Sigmoid colon (tissue), 7 donors: ENCODE data around the gene NUB1. TPM values are rescaled to one million over a fixed set of nuclear protein-coding genes. Genes with fewer than 3 reads are reported as not detected.

Experiments used
- DNase-seq: peaks from one replicate; pipeline ENCODE4 v3.0.0-alpha.2; 2019
- H3K27ac ChIP-seq, 4 donors: fragments of 200-600 bp; sonication (generic); one replicate each; pipeline ENCODE4 v1.5.1; 2016 to 2019; ENCODE audit warnings: mild to moderate bottlenecking in 1 of 4
- H3K27me3 ChIP-seq, 3 donors: fragments of 200-600 bp; sonication (generic); one replicate each; pipeline ENCODE4 v1.5.1; 2019; ENCODE audit warnings: mild to moderate bottlenecking in 1 of 3
- H3K36me3 ChIP-seq, 4 donors: fragments of 200-600 bp; sonication (generic); one replicate each; pipeline ENCODE4 v1.5.1; 2016 to 2019
- H3K4me1 ChIP-seq, 4 donors: fragments of 200-600 bp; sonication (generic); one replicate each; pipeline ENCODE4 v1.5.1; 2017 to 2019
- H3K4me3 ChIP-seq, 4 donors: fragments of 200-600 bp; sonication (generic); one replicate each; pipeline ENCODE4 v1.5.1; 2017 to 2019; ENCODE audit warnings: mild to moderate bottlenecking in 2 of 4, moderate library complexity in 1 of 4
- H3K9me3 ChIP-seq, 4 donors: fragments of 200-600 bp in 3 of 4; sonication (generic) in 3 of 4; one replicate each; pipeline versions ENCODE4 v1.5.1 to v1.6.1; 2013 to 2019
- EP300 ChIP-seq, 4 donors: sonication (generic); formaldehyde crosslinking; IDR thresholded peaks; one replicate each; pipeline ENCODE4 v1.6.1; 2017; ENCODE audit warnings: antibody characterized with exemption in 4 of 4
- POLR2A ChIP-seq, 2 donors: fragments of 450-650 bp; IDR thresholded peaks; one replicate each; pipeline ENCODE4 v1.6.1; 2016; ENCODE audit warnings: antibody characterized with exemption in 2 of 2, mild to moderate bottlenecking in 2 of 2, moderate library complexity in 2 of 2
- POLR2AphosphoS5 ChIP-seq, 4 donors: sonication (generic); formaldehyde crosslinking; IDR thresholded peaks; one replicate each; pipeline ENCODE4 v1.6.1; 2017; ENCODE audit warnings: antibody characterized with exemption in 4 of 4
- WGBS, 2 donors: extraction: QIAGEN DNeasy Blood & Tissue Kit; methylation state at CpG; one replicate each; pipeline ENCODE4 v1.1.7; 2013; 5-methylcytosine and 5-hydroxymethylcytosine counted together
- intact Hi-C: fragments of 100-400 bp; cut with DNase I; formaldehyde crosslinking; loops from one replicate; pipeline ENCODE4 v1.15.1; 2023
- polyA plus RNA-seq, 3 donors: library from polyadenylated mRNA; stranded (reverse); fragments of 200-250 nt; gene quantifications; one replicate each; pipeline ENCODE4 v1.2.3, GENCODE V29; 2013
- total RNA-seq, 4 donors: library from RNA; depleted of rRNA; stranded (reverse); fragments of >200 nt; gene quantifications; one replicate each; pipeline ENCODE4 v1.1.0, GENCODE V29; 2016
- TF ChIP-seq, protein P1 (sequence below), 4 experiments: fragments of 450-650 bp in 3 of 4; fragments of 200-600 bp in 1 of 4; IDR thresholded peaks; one replicate each; pipeline ENCODE4 v1.5.1; 2016 to 2019; ENCODE audit warnings: antibody characterized with exemption in 4 of 4, mild to moderate bottlenecking in 3 of 4, moderate library complexity in 2 of 4
- donor health status: healthy with polysubstance abuse.
- donor health status: Bipolar disorder and iron deficiency.
- donor health status: healthy.

NUB1 gene
- total and polyA plus RNA-seq, 7 donors = 36.6 to 73.8 (median 50.1) TPM

DNA sequence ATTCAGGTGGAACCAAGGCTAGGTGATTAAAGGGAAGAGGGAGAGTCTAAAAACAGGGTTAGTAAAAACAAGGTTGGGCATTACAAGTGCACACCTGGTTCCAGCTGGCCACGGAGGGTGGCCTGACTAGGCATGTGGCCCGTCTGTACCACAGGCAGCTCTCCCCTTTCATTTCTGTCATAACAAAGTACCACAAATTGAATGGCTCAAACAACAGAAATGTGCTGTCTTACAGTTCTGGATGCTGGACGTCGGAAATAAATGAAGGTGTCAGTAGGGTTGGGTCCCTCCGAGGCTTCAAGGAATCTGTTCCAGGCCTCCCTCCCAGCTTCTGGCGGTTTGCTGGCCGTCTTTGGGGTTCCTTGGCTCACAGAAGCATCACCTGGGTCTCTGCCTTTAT is 81.6 kb downstream of the NUB1 start:
- TF ChIP-seq EP300 (IDR thresholded peaks at IDR 0.05) (no peak), POLR2A (IDR thresholded peaks at IDR 0.05) (no peak), POLR2AphosphoS5 (IDR thresholded peaks at IDR 0.05) (no peak)
- TF ChIP-seq, protein P1, sequence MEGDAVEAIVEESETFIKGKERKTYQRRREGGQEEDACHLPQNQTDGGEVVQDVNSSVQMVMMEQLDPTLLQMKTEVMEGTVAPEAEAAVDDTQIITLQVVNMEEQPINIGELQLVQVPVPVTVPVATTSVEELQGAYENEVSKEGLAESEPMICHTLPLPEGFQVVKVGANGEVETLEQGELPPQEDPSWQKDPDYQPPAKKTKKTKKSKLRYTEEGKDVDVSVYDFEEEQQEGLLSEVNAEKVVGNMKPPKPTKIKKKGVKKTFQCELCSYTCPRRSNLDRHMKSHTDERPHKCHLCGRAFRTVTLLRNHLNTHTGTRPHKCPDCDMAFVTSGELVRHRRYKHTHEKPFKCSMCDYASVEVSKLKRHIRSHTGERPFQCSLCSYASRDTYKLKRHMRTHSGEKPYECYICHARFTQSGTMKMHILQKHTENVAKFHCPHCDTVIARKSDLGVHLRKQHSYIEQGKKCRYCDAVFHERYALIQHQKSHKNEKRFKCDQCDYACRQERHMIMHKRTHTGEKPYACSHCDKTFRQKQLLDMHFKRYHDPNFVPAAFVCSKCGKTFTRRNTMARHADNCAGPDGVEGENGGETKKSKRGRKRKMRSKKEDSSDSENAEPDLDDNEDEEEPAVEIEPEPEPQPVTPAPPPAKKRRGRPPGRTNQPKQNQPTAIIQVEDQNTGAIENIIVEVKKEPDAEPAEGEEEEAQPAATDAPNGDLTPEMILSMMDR (IDR thresholded peaks at IDR 0.05) = no peak
- intact Hi-C loops = no loop called here
- Histone ChIP-seq H3K27ac (no peak overlapping the region), H3K27me3 (no peaks in the 10 kb centered on the region), H3K4me1 (peaks cover 0 to 24% (median 20%) of the 10 kb centered on the region in 4 donors), H3K4me3 (no peak overlapping the region), H3K36me3 (no peaks in the 10 kb centered on the region), H3K9me3 (peaks cover 0 to 8% (median 2%) of the 10 kb centered on the region in 4 donors)
- no peak for DNase-seq
- 86 to 89% methylated on average over 7 of the region's 7 CpGs for WGBS, 2 donors

DNA sequence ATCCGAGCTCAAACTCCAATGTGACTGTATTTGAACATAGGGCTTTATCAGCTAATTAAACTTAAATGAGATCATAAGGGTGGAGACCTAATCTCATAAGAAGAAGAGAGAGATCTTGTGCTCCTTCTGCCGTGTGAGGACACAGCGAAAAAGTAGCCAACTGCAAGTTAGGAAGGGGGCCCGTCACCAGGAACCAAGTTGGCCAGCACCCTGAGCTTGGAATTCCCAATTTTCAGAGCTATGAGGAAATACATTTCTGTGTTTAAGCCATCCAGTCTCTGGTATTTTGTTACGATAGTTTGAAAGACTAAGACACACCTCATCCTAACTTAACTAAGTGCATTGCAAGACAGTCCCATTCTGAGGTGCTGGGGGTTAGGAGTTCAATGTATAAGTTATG is 82.3 kb downstream of the NUB1 start:
- WGBS, 2 donors = 77 to 86% methylated on average over 5 of the region's 5 CpGs
- TF ChIP-seq POLR2A (IDR thresholded peaks at IDR 0.05) = no peak
- DNase-seq = no peak
- Histone ChIP-seq H3K27me3 (no peaks in the 10 kb centered on the region), H3K4me3 (no peak overlapping the region), H3K4me1 (peaks cover 0 to 31% (median 24%) of the 10 kb centered on the region in 4 donors), H3K9me3 (peaks cover 0 to 8% (median 1%) of the 10 kb centered on the region in 4 donors), H3K27ac (no peak overlapping the region), H3K36me3 (no peaks in the 10 kb centered on the region)
- intact Hi-C loops = no loop called here

DNA sequence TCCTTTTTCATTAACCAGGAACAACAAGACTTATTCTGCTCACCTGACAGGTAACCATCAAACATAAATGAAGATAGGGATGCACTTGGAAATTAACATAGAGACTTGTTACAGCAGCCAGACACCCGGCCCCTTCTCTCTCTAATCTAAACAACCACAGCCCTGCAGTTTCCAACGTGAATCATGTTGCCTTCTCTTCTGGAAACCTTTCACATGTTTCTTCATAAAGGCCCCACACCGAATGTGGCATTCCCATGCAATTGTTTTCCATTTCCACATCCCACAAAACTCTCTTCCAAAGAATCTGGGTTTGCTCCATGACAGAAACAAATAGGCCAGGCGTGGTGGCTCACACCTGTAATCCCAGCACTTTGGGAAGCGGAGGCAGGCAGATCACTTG is 83.2 kb downstream of the NUB1 start:
- DNase-seq = no peak
- TF ChIP-seq POLR2A (IDR thresholded peaks at IDR 0.05) = no peak
- Histone ChIP-seq H3K9me3 (peaks cover 0 to 8% (median 1%) of the 10 kb centered on the region in 4 donors), H3K27ac (peak overlapping the region in 1 of 4 donors; percentile 69), H3K27me3 (no peaks in the 10 kb centered on the region), H3K4me3 (no peak overlapping the region), H3K4me1 (peaks cover 0 to 36% (median 28%) of the 10 kb centered on the region in 4 donors), H3K36me3 (no peaks in the 10 kb centered on the region)
- WGBS, 2 donors = 74 to 80% methylated on average over 5 of the region's 5 CpGs
- intact Hi-C loops = no loop called here

DNA sequence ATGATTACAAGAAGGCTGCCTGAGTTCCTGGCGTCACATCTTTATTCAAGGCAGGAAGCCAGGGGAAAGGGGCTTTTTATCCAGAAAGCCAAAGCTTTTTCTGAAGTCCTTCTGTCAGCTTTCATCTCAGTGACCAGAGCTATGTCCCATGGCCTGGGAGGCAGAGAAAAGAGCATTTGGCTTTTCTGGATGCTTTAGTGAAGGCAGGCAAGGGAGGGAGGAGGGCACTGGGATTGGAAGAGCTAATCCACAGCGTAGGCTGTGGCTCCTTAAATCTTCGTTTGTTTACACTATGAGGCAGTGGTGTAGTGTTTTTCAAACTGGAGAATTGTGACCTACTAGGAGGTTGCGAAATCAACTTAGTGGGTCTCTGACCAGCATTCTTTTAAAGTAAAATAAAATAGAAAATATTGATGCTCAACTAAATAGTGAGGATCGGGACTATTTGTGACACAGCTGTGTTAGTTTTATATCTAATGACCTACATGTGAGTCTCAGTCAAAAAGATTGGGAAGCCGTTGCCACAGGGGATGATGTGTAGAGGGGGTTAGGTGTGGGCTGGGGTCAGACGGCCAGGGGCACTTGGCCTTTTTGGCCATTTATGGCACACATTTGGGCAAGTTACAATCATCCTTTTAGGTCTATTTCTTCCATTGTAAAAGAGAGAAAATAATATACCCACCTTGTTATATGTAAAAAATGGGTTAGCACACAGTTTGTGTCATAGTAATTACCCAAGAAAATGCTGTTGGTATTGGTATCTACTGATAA is 84.2 kb downstream of the NUB1 start:
- intact Hi-C loops = no loop called here
- no peak overlapping the region for H3K4me3 ChIP-seq
- H3K4me1 ChIP-seq = peaks cover 0 to 38% (median 30%) of the 10 kb centered on the region in 4 donors

DNA sequence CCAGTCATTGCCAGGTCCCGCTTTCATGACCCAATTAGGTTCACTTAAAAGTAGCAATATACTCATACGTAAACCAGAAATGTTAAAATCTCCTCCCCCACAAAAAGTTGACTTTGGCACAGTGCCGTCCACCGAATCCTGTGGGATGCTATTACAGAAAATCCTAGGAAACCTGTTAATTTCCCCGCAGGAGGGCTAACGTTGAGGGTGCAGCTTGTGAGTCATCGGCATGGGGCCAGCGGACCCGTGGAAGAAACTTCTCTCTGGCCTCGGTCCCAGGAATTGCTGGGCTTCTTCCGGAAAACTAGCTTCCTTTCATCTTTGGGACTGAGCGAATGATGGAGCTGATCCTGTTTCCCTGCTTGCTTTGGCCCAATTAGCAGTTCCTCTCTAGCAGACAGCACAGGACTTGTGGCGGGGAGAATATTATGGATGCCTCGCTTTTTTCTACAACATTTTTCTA is 84.9 kb downstream of the NUB1 start:
- H3K4me1 ChIP-seq = peaks cover 0 to 38% (median 30%) of the 10 kb centered on the region in 4 donors
- H3K27ac ChIP-seq = peak overlapping the region; percentile 58 to 69 (median 65)
- WGBS, 2 donors = 49 to 64% methylated on average over 14 of the region's 14 CpGs
- TF ChIP-seq POLR2A (IDR thresholded peaks at IDR 0.05) (no peak), EP300 (IDR thresholded peaks at IDR 0.05) (peak in 1 of 4 donors; percentile 72), POLR2AphosphoS5 (IDR thresholded peaks at IDR 0.05) (peak in 2 of 4 donors; percentile 26 to 74)
- intact Hi-C loops = no loop called here
- peaks cover 0 to 5% (median 0%) of the 10 kb centered on the region in 4 donors for H3K9me3 ChIP-seq
- no peak overlapping the region for H3K4me3 ChIP-seq
- H3K27me3 ChIP-seq = no peaks in the 10 kb centered on the region
- H3K36me3 ChIP-seq = no peaks in the 10 kb centered on the region
- DNase-seq = peak; percentile 92

More for the DNA sequence above, 84.2 kb downstream of the NUB1 start:
- WGBS, 2 donors = 60 to 70% methylated on average over 7 of the region's 7 CpGs
- Histone ChIP-seq H3K9me3 (peaks cover 0 to 5% (median 0%) of the 10 kb centered on the region in 4 donors), H3K27me3 (no peaks in the 10 kb centered on the region), H3K36me3 (no peaks in the 10 kb centered on the region), H3K27ac (peak overlapping the region; percentile 58 to 69 (median 65))
- TF ChIP-seq POLR2AphosphoS5 (IDR thresholded peaks at IDR 0.05) (peak in 3 of 4 donors; percentile 8 to 49 (median 16)), EP300 (IDR thresholded peaks at IDR 0.05) (no peak)
- peak; percentile 46 for DNase-seq

DNA sequence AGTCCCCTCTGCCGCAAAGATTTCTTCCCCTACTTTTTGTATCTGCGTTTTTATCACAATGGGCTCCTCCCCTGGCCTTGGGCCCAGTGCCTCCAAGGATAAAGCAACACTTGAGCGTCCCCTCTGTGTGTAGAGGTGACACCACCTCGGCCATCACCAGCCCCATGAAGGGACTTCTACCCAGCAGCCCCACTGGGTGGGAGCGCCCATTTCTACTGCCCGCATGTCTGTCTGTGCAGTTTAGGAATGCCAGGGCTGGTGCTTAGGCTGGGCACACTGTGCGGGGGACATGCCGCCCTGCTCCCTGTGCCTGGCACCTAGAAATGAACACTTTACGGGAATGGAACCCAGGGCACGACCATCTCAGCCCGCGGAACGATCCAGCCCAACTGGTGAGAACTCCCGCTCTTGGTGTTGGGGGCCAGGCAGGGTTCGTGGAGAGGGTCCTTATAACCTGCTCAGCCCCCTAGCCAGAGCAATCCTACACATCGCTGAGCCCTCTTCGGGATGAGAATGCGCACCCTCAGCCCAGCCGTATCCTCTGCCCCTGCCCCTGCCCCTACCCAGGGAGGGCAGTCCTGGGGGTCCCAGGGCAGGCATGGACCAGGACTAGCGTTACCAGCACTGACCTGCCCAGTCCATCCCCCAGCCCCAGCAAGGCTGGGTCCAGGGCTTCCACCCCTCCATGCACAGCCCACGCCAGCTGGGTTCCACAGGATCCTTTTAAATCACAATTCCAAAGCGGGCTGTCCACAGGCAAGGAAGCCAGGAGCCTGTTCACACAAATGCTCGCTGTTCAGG is 85.5 kb downstream of the NUB1 start:
- TF ChIP-seq POLR2AphosphoS5 (IDR thresholded peaks at IDR 0.05) (no peak), POLR2A (IDR thresholded peaks at IDR 0.05) (no peak), EP300 (IDR thresholded peaks at IDR 0.05) (no peak)
- no peak overlapping the region for H3K4me3 ChIP-seq
- peaks cover 0 to 5% (median 0%) of the 10 kb centered on the region in 4 donors for H3K9me3 ChIP-seq
- peaks cover 0 to 38% (median 30%) of the 10 kb centered on the region in 4 donors for H3K4me1 ChIP-seq
- H3K27me3 ChIP-seq = no peaks in the 10 kb centered on the region
- H3K27ac ChIP-seq = peak overlapping the region; percentile 58 to 69 (median 65)
- intact Hi-C loops = no loop called here
- 84 to 89% methylated on average over 23 of the region's 23 CpGs for WGBS, 2 donors
- no peaks in the 10 kb centered on the region for H3K36me3 ChIP-seq
- DNase-seq = peak; percentile 67
